Measurements from ENCODE around the gene ZNF500.

- TF ChIP-seq CTCF (IDR thresholded peaks at IDR 0.05) (no peak), POLR2A (IDR thresholded peaks at IDR 0.05) (no peak), POLR2AphosphoS5 (IDR thresholded peaks at IDR 0.05) (peak in 2 of 3 donors; percentile 11 to 12)
These were observed 35.1 kb upstream of the ZNF500 start, which contains the start of gene ROGDI for GRCh38 chr16:4801962-4802658.
